Endothelial cell of umbilical vein (primary cell): ENCODE results near the gene CBX2. TPM values are rescaled to one million over a fixed set of nuclear protein-coding genes. Genes with fewer than 3 reads are reported as not detected.

Experiments used
- BruUV-seq: library from RNA; stranded (reverse); fragments of 400-500 nt; replicated peaks from 2 replicates; lab custom pipeline; 2021; lab: Mats Ljungman, UMichigan
- CTCF ChIA-PET: fragments of 300-600, 350-600 bp; sonication (Branson Sonifier 250); formaldehyde crosslinking; loops from one replicate; lab custom pipeline; 2021; ENCODE audit warnings: antibody characterized with exemption, inconsistent platforms; lab: Charles Lee
- POLR2A ChIA-PET: fragments of 300-600, 350-600 bp; sonication (Branson Sonifier 250); formaldehyde crosslinking; loops from one replicate; lab custom pipeline; 2021; ENCODE audit warnings: antibody characterized with exemption, inconsistent platforms; lab: Charles Lee
- DNase-seq: peaks from one replicate; pipeline ENCODE4 v3.0.0-alpha.2; 2011; ENCODE audit warnings: low read depth, low spot score
- FAIRE-seq: peaks from 2 replicates; lab custom pipeline; 2011; peaks lifted over from hg19 to GRCh38; lab: Jason Lieb, UNC
- H2AFZ ChIP-seq: 2 replicates; pipeline ENCODE4 v1.6.0; 2012; ENCODE audit warnings: low read depth, low read length, control low read depth, inconsistent platforms
- H3K27ac ChIP-seq: 2 replicates; pipeline ENCODE4 v1.5.1; 2011; ENCODE audit warnings: low read depth, mild to moderate bottlenecking, control low read depth, low read length, moderate library complexity; ENCODE audit not compliant: insufficient read depth
- H3K27me3 ChIP-seq, 2 experiments: 2 replicates each; pipeline versions ENCODE4 v1.6.0 to v1.6.1; 2011; ENCODE audit warnings: low read length in 2 of 2, mixed read lengths in 1 of 2; ENCODE audit not compliant: control insufficient read depth in 2 of 2, insufficient read depth in 2 of 2
- H3K36me3 ChIP-seq, 2 experiments: 2 replicates in 1 of 2; 3 replicates in 1 of 2; pipeline ENCODE4 v1.5.1; 2011; ENCODE audit warnings: low read length in 2 of 2, mild to moderate bottlenecking in 1 of 2, moderate library complexity in 1 of 2; ENCODE audit not compliant: control insufficient read depth in 2 of 2, insufficient read depth in 2 of 2; ENCODE audit errors: extremely low read depth in 1 of 2
- H3K4me1 ChIP-seq: 3 replicates; pipeline ENCODE4 v1.5.1; 2011; ENCODE audit warnings: mild to moderate bottlenecking, low read length; ENCODE audit not compliant: control insufficient read depth, insufficient read depth; ENCODE audit errors: extremely low read depth
- H3K4me2 ChIP-seq: 2 replicates; pipeline ENCODE4 v1.6.1; 2011; ENCODE audit warnings: low read length, control low read depth, mixed read lengths; ENCODE audit not compliant: insufficient read depth
- H3K4me3 ChIP-seq, 3 experiments: fragments of 200-600 bp in 1 of 3; sonication (generic), shearing (Covaris generic) in 1 of 3; replicated peaks in 1 of 3; 2 replicates each; pipeline ENCODE4 v1.5.1; 2011 to 2016; ENCODE audit warnings: control low read depth in 3 of 3, low read length in 3 of 3, mild to moderate bottlenecking in 2 of 3, inconsistent platforms in 1 of 3, low read depth in 1 of 3, moderate library complexity in 1 of 3; ENCODE audit not compliant: insufficient read depth in 1 of 3
- H3K79me2 ChIP-seq: 2 replicates; pipeline ENCODE4 v1.6.0; 2012; ENCODE audit warnings: low read length, inconsistent platforms; ENCODE audit not compliant: control insufficient read depth, insufficient read depth
- H3K9ac ChIP-seq: replicated peaks from 2 replicates; pipeline ENCODE3; 2011; ENCODE audit warnings: low read length, control low read depth; ENCODE audit not compliant: insufficient read depth; ENCODE audit errors: extremely low read depth
- H3K9me1 ChIP-seq: replicated peaks from 3 replicates; pipeline ENCODE4 v1.6.0; 2011; ENCODE audit warnings: mild to moderate bottlenecking, low read length; ENCODE audit not compliant: control insufficient read depth, insufficient read depth; ENCODE audit errors: extremely low read depth
- H3K9me3 ChIP-seq: replicated peaks from 2 replicates; pipeline ENCODE4 v1.5.1; 2012; ENCODE audit warnings: low read length, inconsistent platforms; ENCODE audit not compliant: control insufficient read depth, insufficient read depth
- H4K20me1 ChIP-seq: replicated peaks from 2 replicates; pipeline ENCODE3; 2011; ENCODE audit warnings: mild to moderate bottlenecking, low read length; ENCODE audit not compliant: control insufficient read depth, insufficient read depth; ENCODE audit errors: extremely low read depth
- EZH2 ChIP-seq: IDR thresholded peaks from 2 replicates; pipeline ENCODE4 v1.6.1; 2012; ENCODE audit warnings: borderline replicate concordance, low read depth, mild to moderate bottlenecking, moderate library complexity, low read length, inconsistent platforms; ENCODE audit not compliant: severe bottlenecking
- MYC ChIP-seq: IDR thresholded peaks from one replicate; pipeline ENCODE4 v1.6.1; 2011; ENCODE audit warnings: mild to moderate bottlenecking, low read depth, low read length
- dilution Hi-C: fragments of 300-500 bp; cut with MboI; formaldehyde crosslinking; loops from one replicate; pipeline ENCODE4 v1.15.0; 2019; ENCODE audit warnings: low sequenced_read_pairs; ENCODE audit not compliant: extremely low pct_ligation_motif_present
- intact Hi-C: fragments of 100-400 bp; cut with micrococcal nuclease; formaldehyde crosslinking; loops from one replicate; pipeline ENCODE4 v1.10.0; 2022
- polyA plus RNA-seq, 4 experiments: library from polyadenylated mRNA; depleted of rRNA in 3 of 4; stranded (reverse) in 3 of 4; unstranded in 1 of 4; fragments of >200 nt; gene quantifications; 2 replicates each; pipeline versions ENCODE4 v1.2.1 to v1.2.3, GENCODE V29; 2011 to 2012; ENCODE audit warnings: missing spikeins in 1 of 4
- total RNA-seq: library from RNA; stranded (reverse); gene quantifications from 2 replicates; pipeline ENCODE4 v1.2.3, GENCODE V29; 2021
- TF ChIP-seq, protein P1 (sequence below): IDR thresholded peaks from 2 replicates; pipeline ENCODE4 v1.6.1; 2011; ENCODE audit not compliant: insufficient read depth, insufficient read length

The CBX2 gene
- total and polyA plus RNA-seq, 2 donors (not counting 3 experiments of a cell fraction or from before 2014, with no cell fraction given), result 10.5 to 20.0 TPM

DNA sequence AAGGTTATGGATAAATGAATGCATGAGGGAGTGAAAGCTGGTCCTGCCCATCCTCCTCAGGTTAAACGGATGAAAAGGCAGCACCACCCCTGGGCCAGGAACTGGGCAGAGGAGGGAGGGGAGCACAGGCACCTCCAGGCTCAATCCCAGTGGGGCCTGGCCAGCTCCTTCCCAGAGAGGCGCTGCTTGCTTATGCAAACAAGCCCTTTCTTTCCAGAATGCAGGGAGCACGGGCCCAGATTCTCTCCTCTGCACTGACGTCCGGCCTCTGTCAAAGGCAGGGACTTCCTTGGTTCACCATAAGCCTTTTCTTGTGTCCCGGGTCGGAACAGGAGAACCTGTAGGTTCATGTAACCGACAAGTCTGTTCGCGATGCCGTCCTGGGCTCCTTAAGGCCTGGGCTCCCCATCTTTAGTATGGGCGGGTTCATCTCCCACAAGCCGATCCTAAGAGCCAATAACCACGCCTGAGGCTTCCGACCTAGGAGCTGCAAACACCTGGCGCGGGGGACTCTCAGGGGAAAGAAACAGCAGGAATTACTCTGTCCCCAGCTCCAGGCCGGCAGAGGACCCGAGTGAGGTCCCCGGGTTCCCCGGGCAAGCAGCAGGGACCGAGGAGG is 30.9 kb upstream of the CBX2 start:
- ChIA-PET POLR2A (no interaction called here), CTCF (interaction anchor here (1.2 to 4.5 kb wide), 12 partner anchors 11 to 270 kb away, joined by 3 to 29 read pairs (median 10); no protein-coding TSS in a partner anchor)
- FAIRE-seq (no peak), DNase-seq (no peak)
- H3K9me3 ChIP-seq, result no peaks in the 10 kb centered on the region
- no peaks in the 10 kb centered on the region for H3K4me1 ChIP-seq
- H3K4me3 ChIP-seq, result no peak overlapping the region
- no peak overlapping the region for H3K9ac ChIP-seq
- no peaks in the 10 kb centered on the region for H3K79me2 ChIP-seq
- H3K4me2 ChIP-seq, result no peak overlapping the region
- H4K20me1 ChIP-seq, result no peaks in the 10 kb centered on the region
- no peak overlapping the region for H2AFZ ChIP-seq
- peak; percentile 90 for TF ChIP-seq EZH2
- TF ChIP-seq MYC, result no peak
- no TSS peak for BruUV-seq
- intact Hi-C loops, result loop anchor here (2.0 to 10.0 kb wide), 4 partner anchors 64 to 244 kb away; partner anchors contain the start of gene CBX4
- peaks cover 27 to 45% of the 10 kb centered on the region in 2 experiments for H3K27me3 ChIP-seq
- H3K9me1 ChIP-seq, result no peaks in the 10 kb centered on the region
- dilution Hi-C loops, result no loop called here
- H3K27ac ChIP-seq, result no peak overlapping the region
- no peaks in the 10 kb centered on the region for H3K36me3 ChIP-seq

DNA sequence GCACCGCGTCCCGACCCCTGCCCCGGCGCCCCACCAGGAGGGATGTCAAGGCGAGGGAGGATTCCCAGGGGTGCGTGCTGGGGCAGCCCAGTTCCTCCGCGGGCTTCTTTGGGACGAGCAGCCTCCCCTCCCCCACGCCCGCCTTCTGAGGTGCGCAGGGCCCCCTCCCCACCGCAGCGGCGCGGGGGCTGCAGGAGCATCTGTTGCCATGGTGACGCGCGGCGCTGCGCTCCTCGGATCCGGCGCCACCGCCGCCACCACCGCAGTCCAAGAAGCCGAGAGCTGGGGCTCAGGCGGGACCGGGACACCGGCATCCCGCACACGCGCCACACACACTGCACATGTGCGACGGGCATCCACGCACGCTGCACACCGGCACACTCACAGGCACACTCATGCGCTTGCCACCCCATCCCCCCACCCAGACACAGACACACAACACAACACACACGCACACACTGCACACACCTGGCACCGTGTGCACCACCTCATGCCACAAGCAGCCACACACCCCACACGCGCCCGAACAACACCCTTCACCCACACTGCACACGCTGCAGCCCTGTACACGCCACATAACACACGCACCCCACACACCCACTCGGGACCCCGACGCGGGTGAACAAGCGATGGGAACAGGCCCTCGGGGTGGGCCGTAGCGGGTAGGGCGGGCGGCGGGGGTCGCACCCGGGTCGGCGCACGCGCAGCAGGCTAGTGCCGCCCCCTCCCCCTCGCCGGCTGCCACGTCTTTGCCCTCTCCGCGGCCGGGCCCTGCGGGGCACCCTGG is 30.2 kb upstream of the CBX2 start:
- Histone ChIP-seq H3K4me1 (no peaks in the 10 kb centered on the region), H3K27ac (no peak overlapping the region), H3K9ac (no peak overlapping the region), H3K4me2 (no peak overlapping the region), H3K79me2 (no peaks in the 10 kb centered on the region), H3K4me3 (no peak overlapping the region), H4K20me1 (no peaks in the 10 kb centered on the region), H3K27me3 (peaks cover 27 to 45% of the 10 kb centered on the region in 2 experiments), H3K36me3 (no peaks in the 10 kb centered on the region), H3K9me1 (no peaks in the 10 kb centered on the region), H3K9me3 (no peaks in the 10 kb centered on the region), H2AFZ (no peak overlapping the region)
- POLR2A ChIA-PET, result no interaction called here
- DNase-seq (no peak), FAIRE-seq (no peak)
- intact Hi-C loops (loop anchor here (2.0 to 10.0 kb wide), 4 partner anchors 63 to 243 kb away; partner anchors contain the start of gene CBX4), dilution Hi-C loops (no loop called here)
- CTCF ChIA-PET, result interaction anchor here (4.5 kb wide), 1 partner anchor 64 kb away, joined by 29 read pairs; no protein-coding TSS in a partner anchor
- no TSS peak for BruUV-seq
- TF ChIP-seq, protein P1, sequence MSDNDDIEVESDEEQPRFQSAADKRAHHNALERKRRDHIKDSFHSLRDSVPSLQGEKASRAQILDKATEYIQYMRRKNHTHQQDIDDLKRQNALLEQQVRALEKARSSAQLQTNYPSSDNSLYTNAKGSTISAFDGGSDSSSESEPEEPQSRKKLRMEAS, result no peak
- TF ChIP-seq EZH2, result peak; percentile 99
